CD14-positive monocyte (primary cell): ENCODE measurements around the gene RABL3. TPM values are rescaled to one million over a fixed set of nuclear protein-coding genes. Genes with fewer than 3 reads are reported as not detected.
A peak's percentile ranks its signal among the peaks of the same experiment; 100 is the strongest.
"Not testable (repeated sequence)": the region's sequence is repeated elsewhere in the genome, so short reads cannot be mapped to it uniquely, and the experiment has no call there.

Experiments
- DNase-seq, 3 donors: peaks; one replicate each; pipeline ENCODE4 v3.0.0-alpha.2; 2011 to 2022
- H2AFZ ChIP-seq: 2 replicates; pipeline ENCODE4 v1.6.0; 2012; ENCODE audit warnings: mild to moderate bottlenecking, low read depth, low read length, inconsistent platforms; ENCODE audit not compliant: insufficient read depth, poor library complexity, severe bottlenecking
- H3K27ac ChIP-seq, 2 donors: 1 replicate in 1 of 2; 2 replicates in 1 of 2; pipeline ENCODE4 v1.5.1; 2012 to 2013; ENCODE audit warnings: low read length in 2 of 2, control low read depth in 1 of 2, inconsistent platforms in 1 of 2, low read depth in 1 of 2, mild to moderate bottlenecking in 1 of 2
- H3K27me3 ChIP-seq, 2 donors: one replicate each; pipeline versions ENCODE4 v1.6.0 to v1.6.1; 2011 to 2013; ENCODE audit warnings: low read length in 2 of 2; ENCODE audit not compliant: control insufficient read depth in 2 of 2, insufficient read depth in 2 of 2
- H3K36me3 ChIP-seq, 2 donors: replicated peaks in 1 of 2; 1 replicate in 1 of 2; 2 replicates in 1 of 2; pipeline versions ENCODE4 v1.5.1 to v1.6.1; 2012 to 2013; ENCODE audit warnings: low read length in 2 of 2, control low read depth in 1 of 2, inconsistent platforms in 1 of 2, mild to moderate bottlenecking in 1 of 2; ENCODE audit not compliant: insufficient read depth in 2 of 2, control insufficient read depth in 1 of 2
- H3K4me1 ChIP-seq, 2 donors: 1 replicate in 1 of 2; 2 replicates in 1 of 2; pipeline versions ENCODE4 v1.5.1 to v1.6.1; 2012 to 2013; ENCODE audit warnings: low read length in 2 of 2, control low read depth in 1 of 2, inconsistent platforms in 1 of 2, mild to moderate bottlenecking in 1 of 2, moderate library complexity in 1 of 2; ENCODE audit not compliant: insufficient read depth in 2 of 2, control insufficient read depth in 1 of 2
- H3K4me2 ChIP-seq: replicated peaks from 2 replicates; pipeline ENCODE3; 2012; ENCODE audit warnings: low read length, moderate library complexity, mild to moderate bottlenecking; ENCODE audit not compliant: poor library complexity, severe bottlenecking; ENCODE audit errors: extremely low read depth
- H3K4me3 ChIP-seq, 3 experiments: fragments of 200-600 bp in 1 of 3; sonication (generic) in 1 of 3; replicated peaks in 1 of 3; 1 replicate in 2 of 3; 2 replicates in 1 of 3; pipeline ENCODE4 v1.5.1; 2011 to 2013; ENCODE audit warnings: low read length in 3 of 3, mild to moderate bottlenecking in 3 of 3, control low read depth in 2 of 3, low read depth in 2 of 3, inconsistent platforms in 1 of 3, moderate library complexity in 1 of 3
- H3K79me2 ChIP-seq: 2 replicates; pipeline ENCODE4 v1.6.0; 2012; ENCODE audit warnings: mild to moderate bottlenecking, control low read depth, inconsistent platforms, low read length, moderate library complexity; ENCODE audit not compliant: insufficient read depth
- H3K9ac ChIP-seq: 2 replicates; pipeline ENCODE4 v1.6.0; 2017; ENCODE audit warnings: low read length, mild to moderate bottlenecking; ENCODE audit not compliant: insufficient read depth, poor library complexity, severe bottlenecking
- H3K9me3 ChIP-seq, 2 donors: replicated peaks in 1 of 2; 1 replicate in 1 of 2; 2 replicates in 1 of 2; pipeline versions ENCODE4 v1.5.1 to v1.6.1; 2012 to 2013; ENCODE audit warnings: low read length in 2 of 2, control low read depth in 1 of 2; ENCODE audit not compliant: control insufficient read depth in 1 of 2, insufficient read depth in 1 of 2
- H4K20me1 ChIP-seq: 2 replicates; pipeline ENCODE4 v1.6.0; 2012; ENCODE audit warnings: mild to moderate bottlenecking, low read length, control low read depth, moderate library complexity; ENCODE audit not compliant: insufficient read depth
- H3K27ac Mint-ChIP-seq, 7 donors: one replicate each; pipeline ENCODE4 v1.8.0; 2020; ENCODE audit warnings: mild to moderate bottlenecking in 7 of 7, mixed read lengths in 7 of 7, moderate library complexity in 6 of 7, inconsistent platforms in 2 of 7
- H3K27me3 Mint-ChIP-seq, 3 donors: one replicate each; pipeline ENCODE4 v1.8.0; 2021 to 2022; ENCODE audit warnings: low read depth in 3 of 3, mild to moderate bottlenecking in 3 of 3, mixed read lengths in 3 of 3, moderate library complexity in 3 of 3, inconsistent platforms in 1 of 3
- H3K36me3 Mint-ChIP-seq, 2 donors: one replicate each; pipeline ENCODE4 v1.8.0; 2020; ENCODE audit warnings: mixed read lengths in 2 of 2, inconsistent platforms in 1 of 2, mild to moderate bottlenecking in 1 of 2
- H3K4me1 Mint-ChIP-seq: one replicate; pipeline ENCODE4 v1.8.0; 2020; ENCODE audit warnings: mild to moderate bottlenecking, mixed read lengths
- H3K4me3 Mint-ChIP-seq, 2 donors: one replicate each; pipeline ENCODE4 v1.8.0; 2020; ENCODE audit warnings: mild to moderate bottlenecking in 2 of 2, mixed read lengths in 2 of 2, moderate library complexity in 1 of 2
- H3K9me3 Mint-ChIP-seq, 7 donors: one replicate each; pipeline ENCODE4 v1.8.0; 2020 to 2022; ENCODE audit warnings: mixed read lengths in 7 of 7, mild to moderate bottlenecking in 6 of 7, moderate library complexity in 6 of 7, inconsistent platforms in 2 of 7
- CTCF ChIP-seq: fragments of 200-600 bp; IDR thresholded peaks from one replicate; pipeline ENCODE4 v1.8.0; 2022; ENCODE audit warnings: antibody characterized with exemption, mild to moderate bottlenecking
- WGBS: methylation state at CpG from one replicate; pipeline ENCODE4 v1.1.5; 2013; ENCODE audit warnings: missing lambda C conversion rate; ENCODE audit not compliant: insufficient coverage; 5-methylcytosine and 5-hydroxymethylcytosine counted together
- intact Hi-C, 2 donors: fragments of 100-400 bp; cut with micrococcal nuclease; formaldehyde crosslinking; loops; one replicate each; pipeline versions ENCODE4 v1.15.0 to v1.15.1; 2023
- polyA plus RNA-seq, 3 donors: library from polyadenylated mRNA; depleted of rRNA in 1 of 3; unstranded in 2 of 3; stranded (reverse) in 1 of 3; fragments of 300-500 nt in 2 of 3; fragments of >200 nt in 1 of 3; fragmentation: Illumina TruSeq in 2 of 3; gene quantifications; 1 replicate in 2 of 3; 2 replicates in 1 of 3; pipeline ENCODE4 v1.2.3, GENCODE V29; 2012 to 2021

RABL3 gene
- polyA plus RNA-seq, 3 donors = 2.0 to 14.9 (median 11.5) TPM

DNA sequence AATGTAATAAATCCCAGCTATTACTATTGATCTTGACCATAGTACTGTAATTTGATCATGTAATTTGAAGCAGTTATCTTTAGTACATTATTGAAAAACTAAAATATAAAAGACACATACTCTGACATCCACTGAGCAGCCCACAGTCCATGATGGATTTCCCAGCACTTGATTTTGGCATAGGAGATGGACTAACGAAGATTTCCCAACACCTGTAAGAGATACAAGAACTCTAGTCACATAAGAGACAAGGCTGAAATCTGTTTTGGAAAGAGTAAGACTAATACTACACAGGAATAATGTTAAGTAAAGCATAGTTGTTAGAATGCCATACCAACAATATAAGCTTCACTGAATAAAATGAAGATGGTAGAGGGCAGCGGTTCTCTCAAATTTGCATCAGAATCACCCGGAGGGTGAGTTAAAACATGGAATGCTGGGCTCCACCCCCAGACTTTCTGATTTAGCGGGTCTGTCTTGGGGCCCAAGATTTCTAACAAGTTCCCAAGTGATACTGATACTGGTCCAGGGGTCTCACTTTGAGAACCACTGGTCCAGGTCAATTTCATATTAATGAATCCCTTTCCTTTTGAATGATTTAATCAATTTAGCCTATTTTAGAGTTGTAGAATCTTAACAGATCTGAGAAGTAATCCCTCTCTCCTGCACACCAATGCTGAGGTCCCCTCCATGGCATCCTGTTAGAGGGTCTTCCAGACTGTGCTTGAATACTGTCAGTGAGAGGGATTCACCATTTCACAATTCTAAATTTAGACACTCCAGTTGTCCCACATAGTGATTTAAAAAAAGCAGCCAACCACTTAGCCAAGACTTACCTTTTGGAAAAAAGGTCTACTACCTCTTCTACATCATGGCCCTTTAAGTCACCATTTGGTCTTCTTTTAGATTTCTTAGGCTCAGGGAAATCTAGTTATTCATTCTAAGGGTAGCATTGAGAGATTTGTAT lies 11.5 kb downstream of the RABL3 start:
- intact Hi-C loops = no loop called here
- H3K9me3 Mint-ChIP-seq = peaks cover 6 to 21% (median 12%) of the 10 kb centered on the region in 7 donors

DNA sequence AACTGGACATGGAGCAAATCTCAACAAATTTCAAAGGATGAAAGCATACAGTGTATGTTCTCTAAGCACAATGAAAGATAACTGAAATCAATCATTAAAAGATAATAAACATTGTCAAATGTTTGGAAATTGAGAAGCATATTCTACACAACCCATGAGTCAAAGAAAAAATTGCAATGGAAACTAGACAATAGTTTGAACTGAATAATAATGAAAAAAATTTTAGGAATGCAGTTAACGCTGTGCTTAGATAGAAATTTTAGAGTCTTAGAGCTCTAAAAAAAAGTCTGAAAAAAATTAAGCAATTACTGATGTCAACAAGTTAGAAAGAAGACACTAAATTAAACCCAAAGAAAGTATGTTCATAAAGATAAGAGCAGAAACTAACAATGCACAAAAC lies 15.5 kb downstream of the RABL3 start:
- Histone ChIP-seq H3K36me3 (no peaks in the 10 kb centered on the region), H3K9me3 (no peaks in the 10 kb centered on the region), H3K4me3 (no peak overlapping the region), H3K79me2 (no peaks in the 10 kb centered on the region), H3K4me1 (no peaks in the 10 kb centered on the region), H4K20me1 (no peaks in the 10 kb centered on the region), H2AFZ (no peak overlapping the region), H3K9ac (no peak overlapping the region), H3K4me2 (no peak overlapping the region), H3K27ac (no peak overlapping the region), H3K27me3 (no peaks in the 10 kb centered on the region)
- Mint-ChIP-seq H3K9me3 (peaks cover 0 to 6% (median 3%) of the 10 kb centered on the region in 7 donors), H3K27ac (no peak overlapping the region), H3K4me3 (no peak overlapping the region), H3K36me3 (peaks cover 20 to 21% of the 10 kb centered on the region in 2 donors), H3K27me3 (peaks cover 0 to 2% (median 2%) of the 10 kb centered on the region in 3 donors), H3K4me1 (no peaks in the 10 kb centered on the region)
- no CpG with 5 or more reads among the region's 1 CpG for WGBS
- no peak for DNase-seq
- TF ChIP-seq CTCF = no peak
- intact Hi-C loops = no loop called here

More for the DNA sequence above, 11.5 kb downstream of the RABL3 start:
- Histone ChIP-seq H3K4me2 (no peak overlapping the region), H3K79me2 (no peaks in the 10 kb centered on the region), H3K4me1 (no peaks in the 10 kb centered on the region), H3K4me3 (no peak overlapping the region), H3K9ac (no peak overlapping the region), H4K20me1 (no peaks in the 10 kb centered on the region), H3K27me3 (no peaks in the 10 kb centered on the region), H2AFZ (no peak overlapping the region), H3K36me3 (no peaks in the 10 kb centered on the region), H3K9me3 (no peaks in the 10 kb centered on the region), H3K27ac (no peak overlapping the region)
- H3K27ac Mint-ChIP-seq = no peak overlapping the region
- 100% methylated on average over 2 of the region's 4 CpGs for WGBS
- H3K4me3 Mint-ChIP-seq = no peak overlapping the region
- H3K36me3 Mint-ChIP-seq = peaks cover 10% of the 10 kb centered on the region in 2 donors
- no peak for DNase-seq
- H3K4me1 Mint-ChIP-seq = no peaks in the 10 kb centered on the region
- TF ChIP-seq CTCF = no peak
- H3K27me3 Mint-ChIP-seq = peaks cover 0 to 2% (median 1%) of the 10 kb centered on the region in 3 donors

GRCh38 chr3:120719167-120719834 lies 23.0 kb downstream of the RABL3 start:
- H2AFZ ChIP-seq, H3K4me2 ChIP-seq, H4K20me1 ChIP-seq, H3K4me3 ChIP-seq, H3K79me2 ChIP-seq, H3K9me3 ChIP-seq, H3K27me3 ChIP-seq, DNase-seq, H3K27me3 Mint-ChIP-seq, intact Hi-C loops, H3K9ac ChIP-seq, H3K9me3 Mint-ChIP-seq, H3K36me3 ChIP-seq, H3K27ac ChIP-seq, H3K27ac Mint-ChIP-seq, H3K4me1 ChIP-seq: not testable (repeated sequence)
- 94% methylated on average over 18 of the region's 20 CpGs for WGBS
- Mint-ChIP-seq H3K4me3 (peak overlapping the region; percentile 9 to 43), H3K36me3 (peaks cover 13 to 15% of the 10 kb centered on the region in 2 donors), H3K4me1 (peaks cover 17% of the 10 kb centered on the region)
